GM19043 (cell line): ENCODE data around the gene SNX9.

Source experiments
- ATAC-seq: cut with Tn5 transposase; IDR thresholded peaks from one replicate; pipeline ENCODE4 v1.9.1; 2021; ENCODE audit warnings: low read depth; ENCODE audit not compliant: unreplicated experiment

The SNX9 gene

GRCh38 chr6:157800420-157801237, 22.4 kb upstream of the SNX9 start:
- ATAC-seq: peak; percentile 95

GRCh38 chr6:157804448-157805327, 18.4 kb upstream of the SNX9 start:
- ATAC-seq: no peak

DNA sequence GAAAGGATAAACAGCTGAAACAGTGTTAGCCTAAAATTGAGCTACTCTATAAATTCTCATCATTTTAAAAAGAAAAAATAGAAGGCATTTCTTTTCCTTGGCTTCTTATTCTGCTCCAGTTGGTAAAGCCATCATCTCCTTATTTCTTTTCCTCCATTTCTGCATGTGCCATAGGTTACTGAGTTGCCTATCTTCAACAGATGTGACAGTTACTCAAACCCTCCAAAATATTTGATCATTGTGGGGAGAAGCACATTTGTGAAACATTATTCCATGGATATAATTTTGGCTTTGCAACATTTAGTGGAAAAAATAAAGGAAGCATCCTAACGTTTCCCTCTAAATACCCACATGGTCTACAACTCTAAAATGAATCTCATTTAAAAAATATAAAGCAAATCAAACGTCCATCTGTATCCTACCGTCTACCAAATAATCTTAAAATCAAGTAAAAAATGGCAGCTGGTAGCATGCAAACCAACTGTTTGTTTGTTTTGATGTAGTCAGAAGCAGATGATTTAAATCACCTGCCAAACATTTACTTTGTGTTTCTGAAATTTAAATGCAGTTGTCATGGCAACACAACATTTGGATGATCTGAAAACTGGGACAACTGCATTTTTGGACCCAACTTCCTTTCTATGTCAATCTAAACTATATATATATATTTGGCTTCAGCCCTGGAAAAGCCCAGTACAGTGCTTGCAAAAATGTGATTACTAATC, 16.8 kb upstream of the SNX9 start:
- no peak for ATAC-seq

DNA sequence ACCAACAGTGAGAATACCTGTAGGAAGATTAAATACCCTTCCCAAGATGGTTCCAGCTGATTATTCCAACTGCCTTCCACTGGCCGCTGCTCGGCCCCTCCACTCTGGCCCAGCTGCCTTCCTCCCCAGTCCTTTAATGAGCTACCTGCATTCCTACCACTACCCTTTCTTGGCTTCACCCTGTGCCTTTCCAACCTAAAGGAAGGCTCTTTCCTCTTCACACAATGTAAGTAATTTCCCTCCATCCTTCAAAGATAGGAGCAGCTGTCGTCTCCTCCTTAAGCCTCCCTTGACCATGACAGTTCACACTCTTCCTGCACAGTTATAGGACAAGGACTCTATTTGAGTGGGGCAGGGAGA, 16.2 kb upstream of the SNX9 start:
- no peak for ATAC-seq

GRCh38 chr6:157808405-157808950, 14.6 kb upstream of the SNX9 start:
- no peak for ATAC-seq

DNA sequence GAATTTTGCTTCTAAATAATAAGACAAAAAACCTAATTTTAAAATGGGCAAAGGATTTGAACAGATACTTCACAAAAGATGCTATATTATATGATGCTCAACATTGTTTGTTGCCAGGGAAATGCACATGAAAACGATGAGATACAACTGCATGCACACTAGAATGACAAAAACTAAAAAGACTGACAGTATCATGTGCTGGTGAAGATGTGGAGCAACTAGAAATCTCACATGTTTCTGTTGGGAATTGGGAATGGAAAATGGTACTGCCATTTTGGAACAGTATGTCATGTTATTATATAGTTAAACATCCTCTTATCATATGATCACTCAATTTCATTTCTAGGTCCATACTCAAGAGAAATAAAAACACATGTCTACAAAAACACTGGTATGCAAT, 13.4 kb upstream of the SNX9 start:
- no peak for ATAC-seq

DNA sequence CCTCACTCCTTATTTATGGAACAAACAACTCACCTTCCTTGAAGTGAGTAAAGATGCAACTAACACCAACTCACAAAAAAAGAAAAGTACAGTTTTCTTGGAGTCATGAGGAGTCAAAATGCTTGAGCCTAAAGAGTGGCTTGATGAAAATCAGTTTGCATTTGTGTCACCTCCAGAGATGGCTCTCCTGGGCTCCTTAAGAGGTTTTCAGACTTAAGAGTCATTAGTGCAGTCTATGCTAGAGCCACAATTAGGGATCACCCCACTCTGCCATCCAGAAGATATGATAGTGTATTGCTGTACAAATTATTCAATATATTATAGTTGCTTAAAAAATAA, 11.9 kb upstream of the SNX9 start:
- ATAC-seq: no peak

GRCh38 chr6:157811476-157812173, 11.4 kb upstream of the SNX9 start:
- no peak for ATAC-seq

GRCh38 chr6:157812425-157813171, 10.4 kb upstream of the SNX9 start:
- no peak for ATAC-seq

DNA sequence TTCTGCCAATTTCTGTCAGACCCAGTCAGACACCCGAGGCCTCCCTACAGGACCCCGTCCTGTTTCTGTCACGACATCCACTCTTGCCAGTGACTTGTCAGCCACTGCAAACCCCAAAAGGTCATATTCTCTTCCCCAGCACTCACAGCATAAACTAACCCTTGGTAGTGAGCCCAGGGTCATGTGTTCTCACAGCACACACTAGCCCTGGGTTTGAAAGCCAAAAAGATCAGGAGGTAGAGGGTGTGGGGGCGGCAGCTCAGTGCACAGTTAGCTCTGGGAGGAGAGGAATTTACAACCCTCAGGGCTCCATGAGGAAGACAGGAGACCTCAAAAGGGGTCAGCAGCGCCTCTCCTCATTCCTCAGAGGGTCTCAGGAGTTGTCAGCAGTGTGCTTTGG, 9.9 kb upstream of the SNX9 start:
- no peak for ATAC-seq

DNA sequence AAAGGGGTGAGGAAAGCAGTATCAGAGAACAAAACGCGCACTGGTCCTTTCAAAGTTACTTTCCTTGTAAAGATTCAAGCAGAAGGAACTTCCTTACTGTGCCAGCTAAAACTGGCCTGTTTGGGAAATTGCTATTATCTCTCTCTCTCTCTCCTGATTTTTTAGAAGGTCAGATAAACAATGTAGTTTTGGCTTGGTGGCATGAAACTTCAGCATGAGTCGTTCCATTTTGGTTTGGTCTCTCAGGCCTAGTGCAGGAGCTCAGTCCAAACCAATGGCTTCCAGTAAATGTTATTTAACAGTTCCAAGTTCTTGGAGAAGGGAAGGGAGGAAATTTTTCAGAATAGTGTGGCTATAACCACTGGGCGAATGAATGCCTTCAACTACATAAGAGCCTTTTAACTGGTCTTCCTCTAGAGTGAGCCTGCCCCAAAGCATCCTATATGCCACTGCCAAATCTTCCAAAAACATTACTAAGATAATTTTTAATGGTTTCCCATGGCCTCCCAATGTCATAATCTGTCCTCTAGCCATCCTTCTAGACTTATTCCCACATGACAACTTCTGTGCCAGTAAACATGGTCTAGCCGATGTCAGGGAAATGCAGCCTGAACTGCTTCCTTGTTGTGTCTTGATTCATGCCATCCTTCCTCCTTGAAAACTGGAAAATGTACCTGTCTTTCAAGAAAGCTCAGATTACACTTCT, 9.1 kb upstream of the SNX9 start:
- ATAC-seq: no peak

DNA sequence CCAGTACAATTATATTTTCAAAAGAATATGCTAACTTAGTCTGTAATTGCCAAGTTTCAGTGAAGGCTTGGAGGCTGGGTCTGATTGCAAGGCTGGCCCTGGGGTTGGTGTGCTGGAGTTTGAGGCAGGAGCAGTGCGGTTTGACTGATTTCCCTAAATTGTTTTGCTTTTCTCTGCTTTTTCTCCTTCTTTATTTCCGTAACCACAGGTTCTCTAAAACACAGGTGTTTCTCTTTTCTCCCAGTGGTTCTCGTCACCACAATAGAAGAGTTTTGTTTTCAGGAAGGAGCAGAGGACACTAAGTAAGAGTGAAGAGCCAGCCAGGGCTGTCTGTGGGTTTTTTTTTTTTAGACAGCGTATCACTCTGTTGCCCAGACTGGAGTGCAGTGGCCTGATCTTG, 8.2 kb upstream of the SNX9 start:
- ATAC-seq: no peak

DNA sequence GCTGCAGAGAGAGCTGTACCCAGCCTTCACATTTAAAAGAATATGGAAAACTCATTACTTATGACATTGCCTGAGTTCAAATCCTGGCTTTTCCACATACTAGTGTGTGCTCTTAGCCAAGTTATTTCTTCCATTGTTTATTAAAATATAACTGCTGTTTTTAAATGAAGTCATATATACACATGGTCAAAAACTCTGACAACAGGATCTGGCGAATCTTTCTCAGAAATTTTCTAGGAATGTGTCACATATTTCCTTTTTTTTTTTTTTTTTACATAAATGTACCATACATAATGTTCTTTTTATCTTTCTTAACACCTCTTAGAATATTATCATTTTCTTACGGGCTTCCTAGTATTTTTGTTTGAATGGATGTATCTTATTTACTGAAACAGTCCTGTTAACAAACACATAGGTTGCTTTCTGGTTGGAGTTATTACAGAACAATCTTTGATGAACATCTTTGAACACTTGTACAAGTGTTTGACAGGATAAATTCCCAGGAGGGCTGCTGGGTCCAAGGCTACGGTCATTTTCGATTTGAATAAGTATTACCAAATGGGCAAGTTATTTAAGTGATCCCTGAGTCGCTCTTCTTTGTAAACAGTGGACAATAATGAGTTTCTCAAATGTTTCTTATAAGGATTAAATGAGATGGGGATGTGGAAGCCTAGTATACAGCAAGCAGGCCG, 1.6 kb upstream of the SNX9 start:
- no peak for ATAC-seq

DNA sequence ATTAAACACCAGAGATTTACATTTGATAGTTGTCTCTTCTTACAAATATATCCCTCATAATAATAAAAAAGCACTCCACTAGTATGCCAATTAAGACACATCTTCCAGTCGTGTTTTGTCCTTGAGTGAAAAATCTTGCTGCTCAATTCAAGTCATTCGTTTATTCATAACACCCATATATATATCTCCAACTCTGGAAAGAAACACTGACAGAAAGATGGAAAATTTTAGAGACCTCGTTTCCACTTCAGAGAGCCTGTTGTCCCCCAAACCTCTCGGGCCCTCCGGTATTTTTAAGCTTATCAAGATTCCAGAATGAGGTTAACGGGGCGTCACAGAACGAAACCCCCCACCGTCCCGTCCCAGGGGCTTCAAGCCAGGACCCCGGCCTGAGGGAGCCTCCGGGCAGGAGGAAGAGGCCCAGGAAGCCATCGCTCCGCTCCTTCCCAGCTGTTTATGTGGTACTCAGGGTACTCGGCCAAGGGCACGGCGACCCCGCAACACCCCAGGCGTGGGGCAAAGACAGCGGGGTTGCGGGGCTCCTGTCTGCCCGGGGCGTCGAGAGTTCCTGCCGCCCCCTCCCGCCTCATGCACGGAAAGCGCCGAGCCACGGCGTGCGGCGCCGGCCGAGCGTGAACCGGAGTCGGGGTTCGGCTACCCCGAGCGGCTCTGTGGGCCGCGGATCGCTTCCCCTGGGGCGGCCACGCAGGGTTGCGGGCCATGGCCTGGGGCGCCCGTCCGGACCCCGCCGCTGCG, 623 bp upstream of the SNX9 start:
- ATAC-seq: peak; percentile 18

DNA sequence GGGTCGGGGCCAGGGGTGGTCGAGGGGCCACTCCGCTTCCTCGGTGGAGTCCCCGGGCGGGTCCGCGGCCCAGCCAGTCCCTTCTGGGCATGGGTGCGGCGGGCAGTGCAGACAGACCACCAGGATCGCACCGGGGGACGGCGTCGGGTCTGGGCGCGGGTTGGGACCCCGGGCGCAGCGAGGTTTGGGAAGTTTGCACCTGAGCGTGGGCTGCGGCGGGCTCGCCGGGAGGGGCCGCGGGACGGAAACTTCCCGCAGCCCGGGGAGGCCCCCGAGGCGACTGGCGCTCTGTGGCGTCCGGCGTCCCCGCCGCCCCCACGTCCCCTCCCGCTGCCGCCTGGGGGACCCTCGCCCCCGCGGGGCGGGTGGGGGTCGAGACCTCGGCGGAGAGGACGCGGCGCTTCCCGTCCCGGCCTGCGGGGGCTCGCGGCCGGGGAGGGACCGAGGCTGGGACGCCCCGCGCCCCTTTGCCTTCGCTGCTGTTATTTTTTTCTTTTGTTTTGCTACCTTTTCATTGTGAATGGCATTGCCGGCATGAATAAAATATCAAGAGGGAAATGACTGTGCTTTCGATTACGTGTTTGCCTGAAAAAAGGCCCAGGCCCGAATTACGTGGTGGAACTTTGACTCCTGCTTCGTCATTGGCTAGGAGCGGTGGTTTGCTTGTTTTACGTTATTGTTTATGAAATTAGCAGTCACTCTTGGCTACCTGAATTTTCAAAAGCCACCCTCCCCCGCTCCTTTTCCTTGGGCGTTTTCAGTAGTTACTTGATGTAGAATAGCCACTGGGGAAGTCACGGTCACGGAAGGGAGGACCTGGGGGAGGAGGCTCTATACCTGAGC, 703 bp downstream of the SNX9 start:
- peak; percentile 35 for ATAC-seq

GRCh38 chr6:157825243-157825904, 2.3 kb downstream of the SNX9 start:
- no peak for ATAC-seq
